H1 (cell line): Measurements from ENCODE around the gene ARHGAP21. TPM values are rescaled to one million over a fixed set of nuclear protein-coding genes. Genes with fewer than 3 reads are reported as not detected.

Experiments used
- CTCF ChIA-PET: fragments of 300-600 bp; sonication (Branson Sonifier 250); formaldehyde crosslinking; loops from one replicate; lab custom pipeline; 2021; ENCODE audit not compliant: partially characterized antibody; lab: Charles Lee
- POLR2A ChIA-PET: fragments of 300-600 bp; sonication (Branson Sonifier 250); formaldehyde crosslinking; loops from one replicate; lab custom pipeline; 2021; ENCODE audit warnings: inconsistent platforms; ENCODE audit not compliant: partially characterized antibody; lab: Charles Lee
- DNase-seq, 2 experiments: peaks; one replicate each; pipeline versions ENCODE4 v3.0.0 to v3.0.0-alpha.2; 2010 to 2022; ENCODE audit warnings: low spot score in 2 of 2, low read depth in 1 of 2, mixed read lengths in 1 of 2
- FAIRE-seq: peaks from 2 replicates; lab custom pipeline; 2011; peaks lifted over from hg19 to GRCh38; lab: Jason Lieb, UNC
- H2AFZ ChIP-seq: 2 replicates; pipeline ENCODE4 v1.8.1; 2012; ENCODE audit warnings: low read length, inconsistent platforms
- H2AK5ac ChIP-seq: 2 replicates; pipeline ENCODE4 v1.6.1; 2013; ENCODE audit warnings: low read depth, low read length
- H2BK120ac ChIP-seq: replicated peaks from 2 replicates; pipeline ENCODE3; 2013; ENCODE audit warnings: low read depth, low read length, inconsistent platforms
- H2BK12ac ChIP-seq: 2 replicates; pipeline ENCODE4 v1.6.1; 2013; ENCODE audit warnings: low read depth, low read length
- H2BK15ac ChIP-seq: 2 replicates; pipeline ENCODE4 v1.6.1; 2013; ENCODE audit warnings: low read length
- H2BK20ac ChIP-seq: 2 replicates; pipeline ENCODE4 v1.6.1; 2013; ENCODE audit warnings: low read length
- H2BK5ac ChIP-seq: 2 replicates; pipeline ENCODE4 v1.6.1; 2013; ENCODE audit warnings: low read depth, low read length
- H3K14ac ChIP-seq: 2 replicates; pipeline ENCODE4 v1.6.1; 2013; ENCODE audit warnings: inconsistent platforms; ENCODE audit not compliant: insufficient read length
- H3K18ac ChIP-seq: 2 replicates; pipeline ENCODE4 v1.6.1; 2013; ENCODE audit warnings: low read length; ENCODE audit errors: extremely low read depth
- H3K23ac ChIP-seq: 2 replicates; pipeline ENCODE4 v1.6.1; 2013; ENCODE audit warnings: inconsistent platforms; ENCODE audit not compliant: insufficient read length
- H3K23me2 ChIP-seq: 2 replicates; pipeline ENCODE4 v1.6.1; 2013; ENCODE audit warnings: low read depth, low read length
- H3K27ac ChIP-seq: 2 replicates; pipeline ENCODE4 v1.6.1; 2011; ENCODE audit warnings: low read depth, low read length, inconsistent platforms
- H3K27me3 ChIP-seq, 4 experiments: replicated peaks in 1 of 4; 1 replicate in 1 of 4; 2 replicates in 3 of 4; pipeline versions ENCODE4 v1.6.1 to v1.8.1; 2011 to 2013; ENCODE audit warnings: low read length in 3 of 4, mild to moderate bottlenecking in 3 of 4, inconsistent platforms in 2 of 4, mixed read lengths in 2 of 4, moderate library complexity in 1 of 4; ENCODE audit not compliant: control insufficient read depth in 3 of 4, insufficient read depth in 3 of 4; ENCODE audit errors: extremely low read depth in 1 of 4
- H3K36me3 ChIP-seq, 4 experiments: 2 replicates each; pipeline versions ENCODE4 v1.6.1 to v1.8.1; 2011 to 2013; ENCODE audit warnings: mild to moderate bottlenecking in 4 of 4, low read length in 3 of 4, moderate library complexity in 2 of 4, control low read depth in 1 of 4, inconsistent platforms in 1 of 4; ENCODE audit not compliant: insufficient read depth in 4 of 4, control insufficient read depth in 2 of 4
- H3K4ac ChIP-seq: replicated peaks from 2 replicates; pipeline ENCODE3; 2013; ENCODE audit warnings: low read length, low read depth, mixed read lengths, inconsistent platforms; ENCODE audit not compliant: insufficient read length
- H3K4me1 ChIP-seq, 4 experiments: replicated peaks in 1 of 4; 1 replicate in 1 of 4; 2 replicates in 3 of 4; pipeline versions ENCODE4 v1.6.1 to v1.8.1; 2011 to 2013; ENCODE audit warnings: low read length in 3 of 4, inconsistent platforms in 2 of 4, mixed read lengths in 1 of 4; ENCODE audit not compliant: insufficient read depth in 4 of 4, control insufficient read depth in 3 of 4
- H3K4me2 ChIP-seq, 2 experiments: 2 replicates each; pipeline versions ENCODE4 v1.6.1 to v1.8.1; 2011 to 2013; ENCODE audit warnings: low read depth in 2 of 2, low read length in 2 of 2, control low read depth in 1 of 2, inconsistent platforms in 1 of 2, mild to moderate bottlenecking in 1 of 2; ENCODE audit not compliant: insufficient read depth in 1 of 2
- H3K4me3 ChIP-seq, 4 experiments: fragments of 200-600, 300-600 bp in 1 of 4; sonication (generic), shearing (Covaris generic), sonication (Bioruptor Twin) in 1 of 4; 2 replicates each; pipeline versions ENCODE4 v1.5.1 to v1.8.1; 2011 to 2016; ENCODE audit warnings: low read length in 4 of 4, low read depth in 3 of 4, control low read depth in 2 of 4, inconsistent platforms in 2 of 4, mild to moderate bottlenecking in 2 of 4, mixed read lengths in 1 of 4, moderate library complexity in 1 of 4; ENCODE audit not compliant: insufficient read depth in 2 of 4; ENCODE audit errors: extremely low read depth in 1 of 4
- H3K56ac ChIP-seq: replicated peaks from 2 replicates; pipeline ENCODE3; 2013; ENCODE audit warnings: low read depth, mild to moderate bottlenecking, mixed read lengths, low read length, inconsistent platforms; ENCODE audit not compliant: insufficient read length
- H3K79me1 ChIP-seq: 2 replicates; pipeline ENCODE4 v1.6.1; 2013; ENCODE audit warnings: low read depth, low read length, control low read depth
- H3K79me2 ChIP-seq, 2 experiments: 2 replicates each; pipeline versions ENCODE4 v1.6.1 to v1.8.1; 2012 to 2013; ENCODE audit warnings: low read length in 2 of 2, mild to moderate bottlenecking in 2 of 2, inconsistent platforms in 1 of 2; ENCODE audit not compliant: insufficient read depth in 2 of 2, control insufficient read depth in 1 of 2
- H3K9ac ChIP-seq, 4 experiments: replicated peaks in 1 of 4; 1 replicate in 1 of 4; 2 replicates in 3 of 4; pipeline versions ENCODE4 v1.6.1 to v1.8.1; 2011 to 2013; ENCODE audit warnings: low read depth in 3 of 4, low read length in 3 of 4, control low read depth in 2 of 4, mild to moderate bottlenecking in 2 of 4, moderate library complexity in 2 of 4, inconsistent platforms in 1 of 4; ENCODE audit errors: extremely low read depth in 1 of 4
- H3K9me3 ChIP-seq, 2 experiments: 2 replicates each; pipeline versions ENCODE4 v1.6.1 to v1.8.1; 2012 to 2013; ENCODE audit warnings: mild to moderate bottlenecking in 2 of 2, moderate library complexity in 2 of 2, control low read depth in 1 of 2, inconsistent platforms in 1 of 2, low read depth in 1 of 2, low read length in 1 of 2, mixed read lengths in 1 of 2; ENCODE audit not compliant: insufficient read depth in 2 of 2
- H4K20me1 ChIP-seq, 2 experiments: replicated peaks in 1 of 2; 2 replicates each; pipeline versions ENCODE3 to v1.8.1; 2011 to 2013; ENCODE audit warnings: inconsistent platforms in 2 of 2, low read length in 2 of 2, mild to moderate bottlenecking in 1 of 2; ENCODE audit not compliant: insufficient read depth in 2 of 2, control insufficient read depth in 1 of 2
- H4K5ac ChIP-seq: 2 replicates; pipeline ENCODE4 v1.6.1; 2013; ENCODE audit warnings: low read length, low read depth, mixed read lengths, inconsistent platforms; ENCODE audit not compliant: insufficient read length
- H4K8ac ChIP-seq: 2 replicates; pipeline ENCODE4 v1.8.0; 2013; ENCODE audit warnings: mild to moderate bottlenecking, moderate library complexity, low read length, inconsistent platforms; ENCODE audit not compliant: insufficient read depth; ENCODE audit errors: extremely low read depth
- H4K91ac ChIP-seq: replicated peaks from 2 replicates; pipeline ENCODE3; 2013; ENCODE audit warnings: low read length, mixed read lengths, inconsistent platforms; ENCODE audit not compliant: insufficient read length
- BACH1 ChIP-seq: IDR thresholded peaks from 2 replicates; pipeline ENCODE4 v1.6.1; 2012; ENCODE audit warnings: low read length, improper control_type of control experiment
- BCL11A ChIP-seq, 2 experiments: IDR thresholded peaks; one replicate each; pipeline ENCODE4 v1.6.1; 2011; ENCODE audit warnings: low read depth in 2 of 2, low read length in 2 of 2, mild to moderate bottlenecking in 2 of 2
- CBX8 ChIP-seq: fragments of 300-800, 300-1000 bp; sonication (generic); IDR thresholded peaks from 2 replicates; pipeline ENCODE4 v1.7.1; 2016; ENCODE audit warnings: low read depth, low read length, borderline replicate concordance
- CHD2 ChIP-seq: IDR thresholded peaks from 2 replicates; pipeline ENCODE4 v1.6.1; 2012; ENCODE audit warnings: low read length, improper control_type of control experiment
- FOSL1 ChIP-seq: IDR thresholded peaks from 2 replicates; pipeline ENCODE4 v1.6.1; 2011; ENCODE audit warnings: mild to moderate bottlenecking, low read depth, low read length, moderate library complexity; ENCODE audit not compliant: insufficient read depth
- GTF2F1 ChIP-seq: IDR thresholded peaks from 2 replicates; pipeline ENCODE4 v1.6.1; 2012; ENCODE audit warnings: low read depth, low read length, improper control_type of control experiment, borderline replicate concordance
- MAFK ChIP-seq: IDR thresholded peaks from 2 replicates; pipeline ENCODE4 v1.6.1; 2012; ENCODE audit warnings: low read depth, mild to moderate bottlenecking, improper control_type of control experiment, low read length
- POLR2AphosphoS5 ChIP-seq: IDR thresholded peaks from 2 replicates; pipeline ENCODE4 v1.6.1; 2011; ENCODE audit warnings: low read depth, low read length
- POU5F1 ChIP-seq: IDR thresholded peaks from 2 replicates; pipeline ENCODE4 v1.6.1; 2011; ENCODE audit warnings: low read depth, mild to moderate bottlenecking, low read length, moderate library complexity
- RAD21 ChIP-seq, 2 experiments: IDR thresholded peaks in 1 of 2; conservative IDR thresholded peaks in 1 of 2; 2 replicates each; pipeline ENCODE4 v1.6.1; 2011; ENCODE audit warnings: low read depth in 2 of 2, low read length in 2 of 2, improper control_type of control experiment in 1 of 2, inconsistent platforms in 1 of 2, mild to moderate bottlenecking in 1 of 2, moderate library complexity in 1 of 2
- RNF2 ChIP-seq: fragments of 200-900, 300-1000 bp; sonication (generic); IDR thresholded peaks from 2 replicates; pipeline ENCODE4 v1.7.1; 2016; ENCODE audit warnings: borderline replicate concordance, low read depth, mild to moderate bottlenecking, antibody characterized with exemption, low read length; ENCODE audit not compliant: poor library complexity, severe bottlenecking; ENCODE audit errors: missing control alignments
- SP4 ChIP-seq: IDR thresholded peaks from 2 replicates; pipeline ENCODE4 v1.6.1; 2012; ENCODE audit warnings: low read length, inconsistent platforms
- SUZ12 ChIP-seq: fragments of 200-600 bp; sonication (generic); IDR thresholded peaks from 2 replicates; pipeline ENCODE4 v1.6.1; 2012; ENCODE audit warnings: mild to moderate bottlenecking, inconsistent platforms, low read length, moderate library complexity, mixed read lengths
- TEAD4 ChIP-seq: IDR thresholded peaks from 2 replicates; pipeline ENCODE4 v1.6.1; 2012; ENCODE audit warnings: low read depth, low read length, inconsistent platforms, mixed read lengths
- WGBS, 2 experiments: shearing (Covaris generic) in 1 of 2; methylation state at CpG; one replicate each; pipeline versions ENCODE4 v1.1.6 to v1.1.7; 2013 to 2015; ENCODE audit warnings: low lambda C conversion rate in 2 of 2, mixed read lengths in 2 of 2, inconsistent platforms in 1 of 2, low coverage in 1 of 2, missing lambda C conversion rate in 1 of 2; ENCODE audit not compliant: insufficient replicate concordance in 2 of 2, insufficient coverage in 1 of 2, insufficient read length in 1 of 2; ENCODE audit errors: extremely low coverage in 1 of 2, missing lambda C conversion rate in 1 of 2; 5-methylcytosine and 5-hydroxymethylcytosine counted together
- polyA plus RNA-seq, 7 experiments: library from polyadenylated mRNA; depleted of rRNA in 3 of 7; stranded (reverse) in 5 of 7; unstranded in 2 of 7; fragments of >200 nt in 5 of 7; fragments of 200-250 nt in 2 of 7; gene quantifications; 1 replicate in 5 of 7; 2 replicates in 1 of 7; 4 replicates in 1 of 7; pipeline versions ENCODE4 v1.2.1 to v1.2.3, GENCODE V29; 2011 to 2013; ENCODE audit warnings: missing spikeins in 2 of 7, mixed read lengths in 2 of 7
- total RNA-seq: library from RNA; stranded (reverse); fragmentation: NEBNext Ultra II Directional; extraction: Animal tissue kit (Norgen Biotek cat#: 25700); gene quantifications from 2 replicates; pipeline ENCODE4 v1.2.1, GENCODE V29; 2021

Gene ARHGAP21
- total and polyA plus RNA-seq, 2 of the 8 experiments (the other 6 are each of a cell fraction or from before 2014, with no cell fraction given) = 14.4 to 35.3 TPM

GRCh38 chr10:24579448-24579847 lies 144.2 kb downstream of the ARHGAP21 start:
- Histone ChIP-seq H3K4me1 (peaks cover 0 to 2% (median 0%) of the 10 kb centered on the region in 4 experiments; a peak in 3 of 7 replicates), H4K91ac (no peak overlapping the region), H3K36me3 (peaks cover 0 to 4% (median 1%) of the 10 kb centered on the region in 4 experiments; a peak in 1 of 8 replicates), H3K27me3 (peaks cover 0 to 1% (median 0%) of the 10 kb centered on the region in 4 experiments; a peak in 1 of 7 replicates), H2AFZ (no peak overlapping the region), H4K20me1 (no peaks in the 10 kb centered on the region), H3K4me2 (no peak overlapping the region), H2BK5ac (no peak overlapping the region), H3K79me2 (no peaks in the 10 kb centered on the region), H2BK12ac (no peak overlapping the region), H3K18ac (no peak overlapping the region), H2BK20ac (no peak overlapping the region), H3K9me3 (no peaks in the 10 kb centered on the region), H3K27ac (no peak overlapping the region), H3K4me3 (no peak overlapping the region), H3K23ac (no peak overlapping the region), H3K4ac (no peak overlapping the region), H3K9ac (no peak overlapping the region), H3K79me1 (no peaks in the 10 kb centered on the region), H2BK15ac (no peak overlapping the region), H3K23me2 (no peaks in the 10 kb centered on the region), H3K14ac (no peak overlapping the region), H3K56ac (no peak overlapping the region), H4K8ac (no peak overlapping the region), H2BK120ac (no peak overlapping the region), H2AK5ac (no peak overlapping the region), H4K5ac (no peak overlapping the region)
- 100% methylated on average over 1 of the region's 1 CpG; no CpG with 5 or more reads in 1 of the 2 experiments for WGBS, 2 experiments
- DNase-seq (no peak), FAIRE-seq (no peak)
- POLR2A ChIA-PET = interaction anchor here (1.4 kb wide), 1 partner anchor 9 kb away, joined by 3 read pairs; no protein-coding TSS in a partner anchor
- CTCF ChIA-PET = interaction anchor here (0.9 to 1.2 kb wide), 2 partner anchors 11 to 22 kb away, joined by 3 to 5 read pairs; no protein-coding TSS in a partner anchor
- TF ChIP-seq CBX8 (no peak), MAFK (no peak), BACH1 (no peak), SUZ12 (no peak), CHD2 (no peak), GTF2F1 (no peak), TEAD4 (no peak), RAD21 (IDR thresholded peaks at IDR 0.05 in 1 of 2, conservative IDR thresholded peaks at IDR 0.05 in 1 of 2; ENCODE audit: low read depth in 2 of 2, low read length in 2 of 2) (no peak), POU5F1 (no peak), FOSL1 (no peak), SP4 (no peak), POLR2AphosphoS5 (no peak), RNF2 (no peak), BCL11A (IDR thresholded peaks at IDR 0.05; ENCODE audit: low read depth in 2 of 2, low read length in 2 of 2) (no peak)
